Neural cell (in vitro differentiated cells): ENCODE data around the gene RMC1.

ENCODE experiments used
- CTCF ChIP-seq: fragments of 450-650 bp; IDR thresholded peaks from 2 replicates; pipeline ENCODE4 v1.5.1; 2014; ENCODE audit warnings: antibody characterized with exemption, mild to moderate bottlenecking, moderate library complexity; ENCODE audit not compliant: poor library complexity, severe bottlenecking
- POLR2AphosphoS5 ChIP-seq: IDR thresholded peaks from 2 replicates; pipeline ENCODE4 v1.6.1; 2012
- RAD21 ChIP-seq: fragments of 450-650 bp; conservative IDR thresholded peaks from 2 replicates; pipeline ENCODE4 v1.6.1; 2014; ENCODE audit warnings: antibody characterized with exemption, mild to moderate bottlenecking, moderate library complexity
- TAF1 ChIP-seq: IDR thresholded peaks from 2 replicates; pipeline ENCODE4 v1.6.1; 2012; ENCODE audit warnings: low read depth

- TF ChIP-seq CTCF (no peak), TAF1 (no peak), POLR2AphosphoS5 (no peak), RAD21 (no peak)
Measured at GRCh38 chr18:23539911-23540525, 36.7 kb downstream of the RMC1 start.
